B cell (primary cell): ENCODE data around the gene RAD9B. TPM values are rescaled to one million over a fixed set of nuclear protein-coding genes. Genes with fewer than 3 reads are reported as not detected.

Source experiments
- ATAC-seq: fragments of 200-7000 bp; cut with Tn5 transposase; one replicate; pipeline ENCODE4 v1.10.0; 2021; ENCODE audit warnings: low read depth, mild to moderate bottlenecking, moderate number of reproducible peaks, moderate library complexity
- CTCF ChIA-PET: fragments of 350-600 bp; sonication (Branson Sonifier 250); formaldehyde crosslinking; loops from one replicate; lab custom pipeline; 2021; ENCODE audit warnings: antibody characterized with exemption, inconsistent platforms; lab: Charles Lee
- POLR2A ChIA-PET: fragments of 350-600 bp; sonication (Branson Sonifier 250); formaldehyde crosslinking; loops from one replicate; lab custom pipeline; 2021; ENCODE audit warnings: antibody characterized with exemption; lab: Charles Lee
- DNase-seq: peaks from one replicate; pipeline ENCODE4 v3.0.0; 2013
- H2AFZ ChIP-seq: 2 replicates; pipeline ENCODE4 v1.6.1; 2012; ENCODE audit warnings: mild to moderate bottlenecking, low read depth, low read length; ENCODE audit not compliant: insufficient read depth, poor library complexity, severe bottlenecking
- H3K27ac ChIP-seq, 2 donors: 1 replicate in 1 of 2; 2 replicates in 1 of 2; pipeline ENCODE4 v1.5.1; 2012 to 2013; ENCODE audit warnings: low read length in 2 of 2, mild to moderate bottlenecking in 2 of 2, moderate library complexity in 1 of 2
- H3K27me3 ChIP-seq, 4 experiments: fragments of 200-600 bp in 1 of 4; sonication (generic) in 1 of 4; replicated peaks in 1 of 4; 1 replicate in 2 of 4; 2 replicates in 2 of 4; pipeline versions ENCODE4 v1.6.1 to v1.7.0; 2013 to 2016; ENCODE audit warnings: low read length in 3 of 4, mild to moderate bottlenecking in 2 of 4, mixed read lengths in 1 of 4, moderate library complexity in 1 of 4; ENCODE audit not compliant: insufficient read depth in 4 of 4, control insufficient read depth in 3 of 4; ENCODE audit errors: control extremely low read depth in 1 of 4
- H3K36me3 ChIP-seq, 2 experiments: replicated peaks in 1 of 2; 1 replicate in 1 of 2; 2 replicates in 1 of 2; pipeline versions ENCODE4 v1.6.1 to v1.7.1; 2013; ENCODE audit warnings: low read length in 1 of 2; ENCODE audit not compliant: insufficient read depth in 2 of 2, control insufficient read depth in 1 of 2; ENCODE audit errors: control extremely low read depth in 1 of 2, extremely low read depth in 1 of 2
- H3K4me1 ChIP-seq, 2 donors: fragments of 200-600 bp in 1 of 2; sonication (generic) in 1 of 2; 1 replicate in 1 of 2; 2 replicates in 1 of 2; pipeline versions ENCODE4 v1.5.1 to v1.6.1; 2013 to 2017; ENCODE audit warnings: low read length in 2 of 2; ENCODE audit not compliant: control insufficient read depth in 2 of 2, insufficient read depth in 2 of 2
- H3K4me2 ChIP-seq: replicated peaks from 2 replicates; pipeline ENCODE3; 2012; ENCODE audit warnings: mild to moderate bottlenecking, low read depth, low read length; ENCODE audit not compliant: poor library complexity, severe bottlenecking
- H3K4me3 ChIP-seq, 5 experiments: fragments of 200-600 bp in 1 of 5; sonication (generic) in 1 of 5; 1 replicate in 3 of 5; 2 replicates in 2 of 5; pipeline versions ENCODE4 v1.5.1 to v1.7.0; 2011 to 2016; ENCODE audit warnings: low read length in 4 of 5, mild to moderate bottlenecking in 4 of 5, low read depth in 2 of 5, control low read depth in 1 of 5, moderate library complexity in 1 of 5; ENCODE audit not compliant: insufficient read depth in 1 of 5; ENCODE audit errors: control extremely low read depth in 1 of 5, extremely low read depth in 1 of 5
- H3K79me2 ChIP-seq: fragments of 200-600 bp; sonication (generic); one replicate; pipeline ENCODE4 v1.6.0; 2016; ENCODE audit warnings: low read length; ENCODE audit not compliant: control insufficient read depth, insufficient read depth
- H3K9ac ChIP-seq: fragments of 200-600 bp; sonication (generic); 2 replicates; pipeline ENCODE4 v1.6.1; 2017; ENCODE audit warnings: mild to moderate bottlenecking, low read length, moderate library complexity
- H3K9me3 ChIP-seq, 3 donors: one replicate each; pipeline versions ENCODE4 v1.6.1 to v1.7.1; 2013; ENCODE audit warnings: low read length in 2 of 3; ENCODE audit not compliant: control insufficient read depth in 2 of 3, insufficient read depth in 1 of 3; ENCODE audit errors: control extremely low read depth in 1 of 3
- H4K20me1 ChIP-seq: 2 replicates; pipeline ENCODE4 v1.6.0; 2012; ENCODE audit warnings: mild to moderate bottlenecking, low read length; ENCODE audit not compliant: insufficient read depth, control insufficient read depth, poor library complexity, severe bottlenecking
- H3K27ac Mint-ChIP-seq: one replicate; pipeline ENCODE4 v1.8.0; 2021; ENCODE audit warnings: mixed read lengths
- H3K27me3 Mint-ChIP-seq: one replicate; pipeline ENCODE4 v1.8.0; 2021; ENCODE audit warnings: mixed read lengths
- H3K4me1 Mint-ChIP-seq: one replicate; pipeline ENCODE4 v1.8.0; 2021; ENCODE audit warnings: mixed read lengths
- H3K4me3 Mint-ChIP-seq: one replicate; pipeline ENCODE4 v1.8.0; 2021; ENCODE audit warnings: mixed read lengths
- H3K9me3 Mint-ChIP-seq: one replicate; pipeline ENCODE4 v1.8.0; 2022; ENCODE audit warnings: mixed read lengths; ENCODE audit not compliant: insufficient read depth
- CTCF ChIP-seq: fragments of 200-600 bp; IDR thresholded peaks from one replicate; pipeline ENCODE4 v1.8.0; 2022; ENCODE audit warnings: antibody characterized with exemption, mild to moderate bottlenecking
- EZH2 ChIP-seq: IDR thresholded peaks from 2 replicates; pipeline ENCODE4 v1.6.1; 2012; ENCODE audit warnings: borderline replicate concordance, low read depth, mild to moderate bottlenecking, moderate library complexity, low read length; ENCODE audit not compliant: insufficient read depth, poor library complexity, severe bottlenecking
- WGBS: methylation state at CpG from one replicate; pipeline ENCODE4 v1.1.5; 2013; ENCODE audit warnings: missing lambda C conversion rate; ENCODE audit not compliant: insufficient coverage; 5-methylcytosine and 5-hydroxymethylcytosine counted together
- intact Hi-C: fragments of 100-400 bp; cut with micrococcal nuclease; formaldehyde crosslinking; loops from one replicate; pipeline ENCODE4 v1.10.0; 2022
- polyA plus RNA-seq: library from polyadenylated mRNA; depleted of rRNA; stranded (reverse); fragments of >200 nt; gene quantifications from 2 replicates; pipeline ENCODE4 v1.2.3, GENCODE V29; 2012
- total RNA-seq, 2 donors: library from RNA; stranded (reverse); fragments of 120-200 nt in 1 of 2; gene quantifications; 1 replicate in 1 of 2; 2 replicates in 1 of 2; pipeline versions ENCODE4 v1.2.3 to v1.2.4, GENCODE V29; 2013 to 2022

The RAD9B gene
- total and polyA plus RNA-seq, 2 donors (not counting 1 experiment from before 2014, with no cell fraction given) = 0.75 to 1.5 TPM

GRCh38 chr12:110536834-110537604 lies 34.9 kb downstream of the RAD9B start:
- H3K79me2 ChIP-seq = peaks cover 46% of the 10 kb centered on the region
- intact Hi-C loops = no loop called here
- ATAC-seq = no peak
- H4K20me1 ChIP-seq = peaks cover 27% of the 10 kb centered on the region
- H3K4me1 Mint-ChIP-seq = peaks cover 7% of the 10 kb centered on the region
- H3K27ac ChIP-seq = no peak overlapping the region
- CTCF ChIA-PET = interaction anchor here (1.2 to 1.9 kb wide), 5 partner anchors 10 to 87 kb away, joined by 3 to 7 read pairs (median 3); partner anchors contain the start of gene ARPC3
- H3K9me3 ChIP-seq = no peaks in the 10 kb centered on the region
- no peaks in the 10 kb centered on the region for H3K27me3 ChIP-seq
- POLR2A ChIA-PET = no interaction called here
- WGBS = 93% methylated on average over 3 of the region's 4 CpGs
- H3K4me2 ChIP-seq = no peak overlapping the region
- no peak overlapping the region for H3K9ac ChIP-seq
- peaks cover 0 to 2% of the 10 kb centered on the region in 2 donors for H3K4me1 ChIP-seq
- TF ChIP-seq EZH2 (no peak), CTCF (no peak)
- no peaks in the 10 kb centered on the region for H3K27me3 Mint-ChIP-seq
- peaks cover 0 to 62% of the 10 kb centered on the region in 2 experiments for H3K36me3 ChIP-seq
- H2AFZ ChIP-seq = no peak overlapping the region
- H3K4me3 Mint-ChIP-seq = no peak overlapping the region
- H3K27ac Mint-ChIP-seq = no peak overlapping the region
- DNase-seq = no peak
- H3K4me3 ChIP-seq = no peak overlapping the region
- no peaks in the 10 kb centered on the region for H3K9me3 Mint-ChIP-seq
